Measurements from ENCODE around the gene AFMID.

Gene AFMID

GRCh38 chr17:78176548-78177025, 10.6 kb upstream of the AFMID start:
- DNase-seq (ENCODE audit: extremely low read depth in 1 of 2, low read depth in 1 of 2): peak; percentile 49 to 53

- DNase-seq (ENCODE audit: extremely low read depth in 1 of 2, low read depth in 1 of 2): no peak
Observed at GRCh38 chr17:78179372-78179771, 7.8 kb upstream of the AFMID start.

- DNase-seq (ENCODE audit: extremely low read depth in 1 of 2, low read depth in 1 of 2): no peak
Observed at GRCh38 chr17:78180083-78180482, 7.1 kb upstream of the AFMID start.

- DNase-seq (ENCODE audit: extremely low read depth in 1 of 2, low read depth in 1 of 2): no peak
Observed at GRCh38 chr17:78180508-78180907, 6.7 kb upstream of the AFMID start.

- no peak for DNase-seq (ENCODE audit: extremely low read depth in 1 of 2, low read depth in 1 of 2)
Observed at GRCh38 chr17:78182504-78182903, 4.7 kb upstream of the AFMID start.

- DNase-seq (ENCODE audit: extremely low read depth in 1 of 2, low read depth in 1 of 2): no peak
Observed at GRCh38 chr17:78183916-78184315, 3.2 kb upstream of the AFMID start.

- DNase-seq (ENCODE audit: extremely low read depth in 1 of 2, low read depth in 1 of 2): no peak
Observed at GRCh38 chr17:78184351-78184750, 2.8 kb upstream of the AFMID start.

GRCh38 chr17:78184868-78185267, 2.3 kb upstream of the AFMID start:
- no peak for DNase-seq (ENCODE audit: extremely low read depth in 1 of 2, low read depth in 1 of 2)

- no peak for DNase-seq (ENCODE audit: extremely low read depth in 1 of 2, low read depth in 1 of 2)
Observed at GRCh38 chr17:78185981-78186691, 1.0 kb upstream of the AFMID start.

- DNase-seq (ENCODE audit: extremely low read depth in 1 of 2, low read depth in 1 of 2): no peak
Observed at GRCh38 chr17:78196716-78197115, 9.6 kb downstream of the AFMID start.

- no peak for DNase-seq (ENCODE audit: extremely low read depth in 1 of 2, low read depth in 1 of 2)
Observed at GRCh38 chr17:78197147-78197832, 10.1 kb downstream of the AFMID start.

GRCh38 chr17:78200451-78200850, 13.3 kb downstream of the AFMID start:
- no peak for DNase-seq (ENCODE audit: extremely low read depth in 1 of 2, low read depth in 1 of 2)

- no peak for DNase-seq (ENCODE audit: extremely low read depth in 1 of 2, low read depth in 1 of 2)
Observed at GRCh38 chr17:78202666-78203065, 15.5 kb downstream of the AFMID start.

GRCh38 chr17:78204387-78205123, 17.4 kb downstream of the AFMID start:
- DNase-seq (ENCODE audit: extremely low read depth in 1 of 2, low read depth in 1 of 2): no peak

GRCh38 chr17:78205124-78205775, 18.1 kb downstream of the AFMID start:
- DNase-seq (ENCODE audit: extremely low read depth in 1 of 2, low read depth in 1 of 2): no peak

GRCh38 chr17:78206298-78206697, 19.1 kb downstream of the AFMID start:
- no peak for DNase-seq (ENCODE audit: extremely low read depth in 1 of 2, low read depth in 1 of 2)

GRCh38 chr17:78208486-78208885, 21.3 kb downstream of the AFMID start:
- DNase-seq (ENCODE audit: extremely low read depth in 1 of 2, low read depth in 1 of 2): no peak

- DNase-seq (ENCODE audit: extremely low read depth in 1 of 2, low read depth in 1 of 2): no peak
Observed at GRCh38 chr17:78210111-78210510, 22.9 kb downstream of the AFMID start.

- DNase-seq (ENCODE audit: extremely low read depth in 1 of 2, low read depth in 1 of 2): no peak
Observed at GRCh38 chr17:78211032-78211431, 23.9 kb downstream of the AFMID start.

- DNase-seq (ENCODE audit: extremely low read depth in 1 of 2, low read depth in 1 of 2): peak; percentile 76 to 84
Observed at GRCh38 chr17:78214016-78214705, 27.0 kb downstream of the AFMID start, which contains the start of gene BIRC5. TSS of gene BIRC5 (plus strand) at chr17:78214253. CDS start at chr17:78214317, 64 bp downstream.

GRCh38 chr17:78214706-78215061, 27.5 kb downstream of the AFMID start:
- DNase-seq (ENCODE audit: extremely low read depth in 1 of 2, low read depth in 1 of 2): no peak
